Renal cortical epithelial cell (primary cell): ENCODE results near the gene SCUBE2. TPM values are rescaled to one million over a fixed set of nuclear protein-coding genes. Genes with fewer than 3 reads are reported as not detected.
A peak's percentile ranks its signal among the peaks of the same experiment; 100 is the strongest.

ENCODE experiments used
- DNase-seq: peaks from one replicate; pipeline ENCODE4 v3.0.0-alpha.2; 2011; ENCODE audit warnings: low read depth
- total RNA-seq: library from RNA; depleted of rRNA; stranded (reverse); fragments of >200 nt; gene quantifications from 2 replicates; pipeline ENCODE4 v1.2.3, GENCODE V29; 2014

Gene SCUBE2
- total RNA-seq, result 0.87 and 1.4 TPM in 2 replicates

DNA sequence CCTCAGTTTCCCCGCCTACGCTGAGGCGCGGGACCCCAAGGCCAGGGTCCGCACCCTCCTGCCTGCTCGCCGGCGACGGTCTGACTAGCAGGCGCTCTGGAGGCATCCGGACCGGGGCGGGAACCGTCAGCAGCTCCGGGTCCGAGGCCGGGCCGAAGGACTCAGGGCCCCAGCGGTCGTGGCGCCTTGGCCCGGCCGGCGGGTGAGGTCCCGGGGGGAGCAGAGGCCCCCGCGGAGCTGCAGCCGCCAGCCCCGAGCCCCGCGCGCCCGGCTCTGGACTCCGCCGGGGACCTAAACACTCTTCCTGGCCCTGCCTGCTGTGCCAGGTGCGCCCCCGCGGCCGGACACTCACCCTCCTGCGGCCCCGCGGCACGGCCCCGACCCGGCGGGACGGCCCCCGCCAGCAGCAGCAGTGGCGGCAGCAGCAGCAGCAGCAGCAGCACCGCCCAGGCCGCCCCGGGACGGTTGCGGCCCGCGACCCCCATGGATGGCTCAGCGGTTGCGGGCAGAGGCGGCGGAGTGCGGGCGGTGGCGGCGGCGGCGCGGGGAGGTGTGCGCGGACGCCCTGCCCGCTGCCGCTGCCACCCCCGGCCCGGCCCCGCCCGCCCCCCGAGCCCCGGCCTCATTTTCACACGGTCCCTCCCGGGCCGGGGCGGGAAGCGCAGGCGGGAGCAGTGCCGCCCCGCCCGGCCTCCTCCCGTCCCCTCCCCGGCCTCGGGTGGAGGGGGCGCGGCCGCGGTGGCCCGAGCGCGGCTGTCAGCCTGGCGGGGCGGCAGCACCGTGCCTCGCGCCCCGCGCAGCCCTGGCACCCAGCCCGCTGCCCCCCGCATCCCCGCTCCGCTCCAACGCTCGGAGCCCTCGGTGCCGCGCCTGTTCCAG lies at the start of gene SCUBE2:
Gene SCUBE2 (minus strand): TSS at position 556 of the 879 bp plus-strand sequence. CDS start 71 bp downstream, at position 485.
- DNase-seq, result no peak

GRCh38 chr11:9141186-9141585 lies 49.8 kb upstream of the SCUBE2 start:
- no peak for DNase-seq

GRCh38 chr11:9139628-9140357 lies 48.4 kb upstream of the SCUBE2 start:
- DNase-seq, result no peak

DNA sequence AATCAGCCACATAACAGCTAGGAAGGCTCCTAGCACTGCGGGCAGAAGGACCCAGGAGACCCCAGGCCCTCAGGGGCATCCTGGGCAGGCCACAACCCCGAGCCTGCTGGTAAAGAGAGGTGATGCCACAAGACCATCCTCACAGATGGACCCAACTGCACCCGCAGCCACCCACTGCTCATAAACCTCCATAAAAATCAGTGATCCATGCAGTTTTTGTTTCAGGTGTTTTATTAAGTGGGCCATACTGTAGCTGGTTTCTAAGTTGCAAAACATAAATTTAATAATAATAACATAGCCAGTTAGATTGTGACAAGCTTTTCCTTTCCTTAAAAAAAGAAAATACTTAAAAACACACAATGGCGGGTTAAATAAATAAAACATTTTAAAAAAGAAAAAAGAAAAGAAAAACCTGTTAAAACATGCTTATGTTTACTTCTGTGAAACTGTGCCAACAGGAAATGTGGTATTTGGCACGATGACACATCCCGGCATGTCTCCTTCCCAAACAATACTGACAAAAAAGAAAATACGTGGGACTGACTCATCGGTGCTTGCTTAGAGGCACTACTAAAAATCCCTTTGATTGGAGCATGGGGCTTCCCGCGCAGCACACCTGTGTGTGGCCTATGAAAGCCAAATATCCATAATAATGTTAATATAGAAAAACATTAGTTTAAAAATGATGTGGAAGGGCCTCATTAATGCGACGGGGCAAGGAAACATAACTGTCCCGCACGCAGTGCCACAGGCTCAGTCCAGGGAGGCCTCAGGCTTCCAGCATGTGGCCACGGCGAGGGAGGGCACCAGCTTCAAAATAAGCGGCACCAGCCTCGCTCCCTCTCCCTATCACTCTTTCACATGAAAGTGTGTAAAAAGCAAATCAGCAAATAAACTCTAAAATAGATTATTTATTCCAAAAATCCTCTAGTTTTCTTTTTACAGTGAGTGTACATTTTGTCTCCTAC lies 47.5 kb upstream of the SCUBE2 start:
- peak; percentile 96 for DNase-seq

GRCh38 chr11:9138133-9138453 lies 46.7 kb upstream of the SCUBE2 start:
- DNase-seq, result no peak

DNA sequence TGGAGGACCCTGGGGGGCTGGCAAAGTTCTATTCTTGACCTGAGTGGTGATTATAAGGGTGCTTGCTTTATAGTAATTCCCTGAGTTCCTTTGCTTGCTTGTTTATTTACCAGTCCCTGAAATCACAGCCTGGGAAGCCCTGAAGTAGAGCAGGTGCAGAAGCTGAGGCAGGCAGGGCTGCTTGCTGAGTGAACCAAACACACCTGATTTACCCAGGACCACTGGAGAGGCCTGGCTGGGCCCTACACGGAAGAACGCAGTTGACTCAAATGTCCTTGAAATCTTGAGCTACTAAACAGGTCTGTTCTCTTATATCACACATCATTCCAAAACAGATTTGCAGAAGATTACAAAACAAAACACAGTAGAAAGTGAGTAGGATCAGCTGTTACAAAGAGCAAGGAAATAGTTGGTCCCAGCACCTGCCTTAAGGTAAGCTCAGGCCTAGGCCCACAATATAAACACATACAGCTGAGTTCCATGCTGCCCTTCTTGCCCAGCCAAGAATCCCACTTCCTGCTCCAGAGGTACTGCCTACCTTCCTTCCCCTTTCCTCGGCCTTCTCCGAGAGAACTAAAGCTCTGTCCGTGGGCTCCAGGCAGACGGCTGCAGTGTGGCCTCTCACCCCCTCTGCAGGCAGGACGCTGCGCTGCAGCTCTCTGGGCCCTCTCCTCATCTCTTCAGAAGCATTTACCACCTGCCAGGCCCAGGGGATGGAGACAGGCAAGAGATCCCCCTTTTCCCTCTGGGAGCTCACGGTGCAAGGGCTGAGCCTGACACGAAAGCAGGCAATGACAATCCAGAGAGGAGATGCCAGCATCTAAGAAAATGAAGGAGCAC lies 46.1 kb upstream of the SCUBE2 start:
- DNase-seq, result peak; percentile 65

DNA sequence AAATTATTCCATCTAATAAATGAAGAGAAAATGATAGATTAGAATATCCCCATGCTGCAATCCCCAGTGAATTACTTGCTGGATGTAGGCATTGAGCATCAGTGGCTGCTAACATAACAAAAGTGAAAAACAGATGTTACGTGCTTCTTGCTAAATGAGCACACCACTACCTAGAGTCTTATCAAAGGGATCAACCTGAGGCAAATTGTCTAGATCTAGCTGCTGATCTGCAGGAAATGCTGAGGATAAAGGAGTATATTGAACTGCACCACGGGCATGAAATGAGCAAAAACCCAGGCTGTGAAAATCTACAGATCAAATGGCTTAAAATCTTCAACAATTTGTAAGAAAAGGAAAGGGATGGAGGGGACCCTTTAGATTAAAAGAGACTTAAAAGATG lies 45.3 kb upstream of the SCUBE2 start:
- DNase-seq, result no peak

DNA sequence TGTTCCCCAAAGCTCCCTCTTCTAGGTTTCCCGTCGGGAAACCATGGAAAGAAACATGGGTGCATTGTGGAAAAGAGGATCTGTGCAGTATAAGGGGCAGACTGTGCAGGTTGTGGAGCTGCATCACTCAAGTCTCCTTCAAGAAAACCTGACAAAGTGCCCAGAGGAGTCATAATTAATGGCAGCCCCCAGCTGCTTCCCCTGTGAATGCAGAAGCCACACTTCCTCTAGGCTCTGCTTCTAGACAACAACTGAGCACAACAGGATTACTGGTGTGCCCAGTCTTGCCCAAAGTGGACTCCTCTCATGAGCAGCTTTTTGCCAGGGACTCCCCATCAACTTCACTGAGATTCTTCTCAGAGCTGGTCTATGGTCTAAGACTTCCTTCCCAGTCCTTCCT lies 42.6 kb upstream of the SCUBE2 start:
- DNase-seq, result no peak

DNA sequence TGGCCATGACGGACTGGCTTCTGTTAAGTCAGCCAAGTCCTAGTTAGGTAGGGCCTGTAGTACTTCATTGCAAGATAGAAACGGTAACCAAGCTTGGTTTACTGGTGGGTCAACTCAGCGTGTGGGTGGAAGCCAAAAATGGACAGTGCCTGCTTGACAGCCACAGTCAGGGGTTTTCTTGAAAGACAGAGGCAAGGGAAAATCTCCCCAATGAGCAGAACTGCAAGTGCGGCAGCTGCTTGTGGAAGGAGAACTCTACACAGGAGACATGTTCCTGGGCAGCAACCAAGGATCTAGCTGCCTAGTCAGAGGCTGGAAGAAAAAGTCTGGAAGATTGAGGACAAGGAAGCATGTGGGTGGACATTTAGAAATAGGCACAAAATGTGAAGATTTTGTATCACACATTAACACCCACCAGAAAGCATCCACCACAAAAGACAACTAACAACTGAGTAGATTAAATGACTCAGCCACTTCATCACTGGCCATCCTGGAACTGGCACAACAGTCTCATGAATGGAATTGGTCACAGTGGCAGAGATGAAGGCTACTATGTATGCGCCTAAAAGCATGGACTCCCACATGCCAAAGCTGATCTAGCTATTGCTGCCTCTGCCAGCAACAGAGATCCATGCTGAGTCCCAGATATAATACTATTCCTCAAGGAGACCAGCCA lies 40.9 kb upstream of the SCUBE2 start:
- DNase-seq, result no peak

- no peak for DNase-seq
Measured at GRCh38 chr11:9130297-9130696, 38.9 kb upstream of the SCUBE2 start.

GRCh38 chr11:9126636-9127035 lies 35.2 kb upstream of the SCUBE2 start:
- DNase-seq, result no peak

- DNase-seq, result no peak
Measured at GRCh38 chr11:9125185-9125886, 33.9 kb upstream of the SCUBE2 start.

- no peak for DNase-seq
Measured at GRCh38 chr11:9123595-9124304, 32.4 kb upstream of the SCUBE2 start.

- no peak for DNase-seq
Measured at GRCh38 chr11:9121469-9121796, 30.0 kb upstream of the SCUBE2 start.

DNA sequence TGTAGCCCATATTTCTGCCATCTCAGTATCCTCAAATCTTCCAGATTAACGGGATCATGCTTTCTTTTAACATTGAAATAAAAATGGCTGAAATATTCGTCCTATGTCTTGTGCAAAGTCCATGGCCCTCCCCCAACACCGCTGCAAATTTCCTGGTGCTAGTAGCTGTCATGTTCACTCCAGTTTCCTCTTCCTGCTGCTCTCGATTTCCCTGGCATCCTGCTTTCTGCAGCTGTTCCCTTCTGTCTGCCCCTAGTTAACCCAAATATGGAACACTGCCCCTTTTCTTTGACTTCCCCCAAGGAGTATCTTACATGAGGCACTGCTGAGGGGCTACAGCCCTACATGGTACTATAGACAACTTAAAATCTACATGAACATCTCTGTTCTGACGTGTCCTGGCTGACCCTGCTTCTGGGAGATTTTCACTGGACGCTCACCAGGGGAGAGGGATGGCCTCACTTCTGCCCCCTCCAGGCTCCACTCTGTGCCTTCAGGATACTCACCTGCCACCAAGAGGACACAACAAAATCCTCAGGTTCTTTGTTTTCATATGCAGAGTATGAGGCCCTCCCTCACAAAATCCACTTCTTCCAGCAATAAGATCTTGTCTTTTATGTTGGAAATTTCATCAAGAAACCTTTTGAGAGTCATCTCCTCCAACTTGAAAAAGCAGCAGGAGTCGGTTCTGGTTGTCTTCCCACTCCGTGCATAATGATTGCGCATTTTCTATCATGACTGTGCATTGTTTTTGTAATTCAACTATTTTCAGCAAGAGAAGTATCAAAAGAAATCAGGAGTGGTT lies 29.5 kb upstream of the SCUBE2 start:
- no peak for DNase-seq

GRCh38 chr11:9118277-9118676 lies 26.9 kb upstream of the SCUBE2 start:
- DNase-seq, result no peak

DNA sequence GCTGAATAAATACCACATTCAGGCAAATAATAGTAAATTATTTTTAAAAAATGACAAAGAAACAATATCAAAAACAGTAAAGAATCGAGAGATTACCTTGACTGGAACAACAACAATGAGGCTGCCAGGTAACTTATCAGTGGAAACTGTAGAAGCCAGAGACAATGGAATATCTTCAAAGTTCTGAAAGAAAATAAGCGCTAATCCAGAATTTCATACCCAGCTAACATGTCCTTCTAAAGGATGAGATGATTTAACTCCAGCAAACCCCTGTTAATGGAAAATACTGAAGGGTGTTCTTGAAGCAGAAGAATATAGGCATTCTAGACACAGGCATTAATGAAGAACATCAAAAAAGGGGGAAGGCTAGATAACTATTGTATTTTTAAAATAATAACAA lies 20.7 kb upstream of the SCUBE2 start:
- DNase-seq, result no peak
